Calu3 (cell line): Measurements from ENCODE around the gene ADGRG4. TPM values are rescaled to one million over a fixed set of nuclear protein-coding genes. Genes with fewer than 3 reads are reported as not detected.

Source experiments
- BruUV-seq: library from RNA; stranded (reverse); fragments of 400-500 nt; replicated peaks from 2 replicates; lab custom pipeline; 2021; lab: Mats Ljungman, UMichigan
- CTCF ChIA-PET: fragments of 300-600 bp; sonication (Branson Sonifier 250); formaldehyde crosslinking; loops from one replicate; lab custom pipeline; 2022; ENCODE audit warnings: antibody characterized with exemption; lab: Charles Lee
- DNase-seq: peaks from one replicate; pipeline ENCODE4 v3.0.0; 2022
- H3K27ac Mint-ChIP-seq: one replicate; pipeline ENCODE4 v1.8.0; 2022; ENCODE audit warnings: mixed read lengths; ENCODE audit not compliant: unreplicated experiment
- H3K27me3 Mint-ChIP-seq: one replicate; pipeline ENCODE4 v1.8.0; 2022; ENCODE audit warnings: mixed read lengths; ENCODE audit not compliant: unreplicated experiment
- H3K36me3 Mint-ChIP-seq: one replicate; pipeline ENCODE4 v1.8.0; 2022; ENCODE audit warnings: mild to moderate bottlenecking, moderate library complexity, mixed read lengths; ENCODE audit not compliant: insufficient read depth, unreplicated experiment
- H3K4me1 Mint-ChIP-seq: one replicate; pipeline ENCODE4 v1.8.0; 2022; ENCODE audit warnings: mild to moderate bottlenecking, low read depth, mixed read lengths; ENCODE audit not compliant: unreplicated experiment
- H3K4me3 Mint-ChIP-seq: one replicate; pipeline ENCODE4 v1.8.0; 2022; ENCODE audit warnings: mild to moderate bottlenecking, low read depth, moderate library complexity, mixed read lengths; ENCODE audit not compliant: unreplicated experiment
- H3K9me3 Mint-ChIP-seq: one replicate; pipeline ENCODE4 v1.8.0; 2022; ENCODE audit warnings: low read depth, mixed read lengths; ENCODE audit not compliant: unreplicated experiment
- intact Hi-C: fragments of 100-400 bp; cut with micrococcal nuclease; formaldehyde crosslinking; loops from one replicate; pipeline ENCODE4 v1.10.0; 2022; ENCODE audit not compliant: unreplicated experiment
- total RNA-seq: library from RNA; stranded (reverse); gene quantifications from 2 replicates; pipeline ENCODE4 v1.2.3, GENCODE V29; 2022
- TF ChIP-seq, protein P1 (sequence below): fragments of 200-600 bp; IDR thresholded peaks from one replicate; pipeline ENCODE4 v1.8.0; 2022; ENCODE audit warnings: antibody characterized with exemption; ENCODE audit not compliant: unreplicated experiment

ADGRG4 gene
- total RNA-seq, 1 experiment from 2014 or later: not detected

DNA sequence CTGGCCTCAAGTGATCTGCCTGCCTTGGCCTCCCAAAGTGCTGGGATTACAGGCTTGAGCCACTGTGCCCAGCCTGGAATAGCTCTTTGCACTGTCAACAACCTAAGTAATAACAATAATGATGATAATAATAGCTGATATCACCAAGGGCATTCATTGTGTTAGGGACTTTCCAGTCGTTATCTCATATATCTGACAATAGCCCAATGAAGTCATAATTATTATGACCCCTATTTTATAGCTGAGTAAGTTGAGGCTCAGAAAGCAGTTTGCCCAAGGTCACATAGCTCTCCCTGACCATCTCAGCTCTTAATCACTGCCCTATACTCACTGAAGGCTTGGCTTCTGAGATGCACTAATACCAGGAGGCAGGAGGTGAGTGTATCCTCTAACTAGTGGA, 30.8 kb upstream of the ADGRG4 start:
- CTCF ChIA-PET: no interaction called here
- Mint-ChIP-seq H3K36me3 (no peaks in the 10 kb centered on the region), H3K4me3 (no peak overlapping the region), H3K9me3 (no peaks in the 10 kb centered on the region), H3K27ac (no peak overlapping the region), H3K4me1 (no peaks in the 10 kb centered on the region), H3K27me3 (no peaks in the 10 kb centered on the region)
- TF ChIP-seq, protein P1, sequence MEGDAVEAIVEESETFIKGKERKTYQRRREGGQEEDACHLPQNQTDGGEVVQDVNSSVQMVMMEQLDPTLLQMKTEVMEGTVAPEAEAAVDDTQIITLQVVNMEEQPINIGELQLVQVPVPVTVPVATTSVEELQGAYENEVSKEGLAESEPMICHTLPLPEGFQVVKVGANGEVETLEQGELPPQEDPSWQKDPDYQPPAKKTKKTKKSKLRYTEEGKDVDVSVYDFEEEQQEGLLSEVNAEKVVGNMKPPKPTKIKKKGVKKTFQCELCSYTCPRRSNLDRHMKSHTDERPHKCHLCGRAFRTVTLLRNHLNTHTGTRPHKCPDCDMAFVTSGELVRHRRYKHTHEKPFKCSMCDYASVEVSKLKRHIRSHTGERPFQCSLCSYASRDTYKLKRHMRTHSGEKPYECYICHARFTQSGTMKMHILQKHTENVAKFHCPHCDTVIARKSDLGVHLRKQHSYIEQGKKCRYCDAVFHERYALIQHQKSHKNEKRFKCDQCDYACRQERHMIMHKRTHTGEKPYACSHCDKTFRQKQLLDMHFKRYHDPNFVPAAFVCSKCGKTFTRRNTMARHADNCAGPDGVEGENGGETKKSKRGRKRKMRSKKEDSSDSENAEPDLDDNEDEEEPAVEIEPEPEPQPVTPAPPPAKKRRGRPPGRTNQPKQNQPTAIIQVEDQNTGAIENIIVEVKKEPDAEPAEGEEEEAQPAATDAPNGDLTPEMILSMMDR: no peak
- intact Hi-C loops: loop anchor here (10.0 kb wide), 1 partner anchor 425 kb away; no protein-coding TSS in a partner anchor
- BruUV-seq: no TSS peak
- no peak for DNase-seq

DNA sequence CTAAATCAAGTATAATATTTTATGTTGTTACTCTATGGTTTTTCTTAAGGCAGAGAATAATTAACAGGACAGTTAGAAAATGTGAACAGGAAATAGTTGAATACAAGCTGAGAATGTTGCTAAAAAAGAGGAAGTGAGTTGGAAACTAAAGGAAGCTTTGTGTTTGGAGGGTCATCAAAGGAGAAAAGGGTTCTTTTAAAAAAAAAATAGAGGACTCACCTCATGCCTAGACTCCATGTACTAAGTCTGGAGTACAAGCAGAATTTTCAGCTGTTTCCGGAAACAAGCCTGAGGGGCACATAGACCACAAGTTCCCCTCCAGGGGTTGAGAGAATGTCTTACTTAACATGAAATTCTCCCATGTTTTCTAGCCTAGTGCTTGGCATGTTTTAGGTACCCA, 29.5 kb upstream of the ADGRG4 start:
- H3K9me3 Mint-ChIP-seq: no peaks in the 10 kb centered on the region

DNA sequence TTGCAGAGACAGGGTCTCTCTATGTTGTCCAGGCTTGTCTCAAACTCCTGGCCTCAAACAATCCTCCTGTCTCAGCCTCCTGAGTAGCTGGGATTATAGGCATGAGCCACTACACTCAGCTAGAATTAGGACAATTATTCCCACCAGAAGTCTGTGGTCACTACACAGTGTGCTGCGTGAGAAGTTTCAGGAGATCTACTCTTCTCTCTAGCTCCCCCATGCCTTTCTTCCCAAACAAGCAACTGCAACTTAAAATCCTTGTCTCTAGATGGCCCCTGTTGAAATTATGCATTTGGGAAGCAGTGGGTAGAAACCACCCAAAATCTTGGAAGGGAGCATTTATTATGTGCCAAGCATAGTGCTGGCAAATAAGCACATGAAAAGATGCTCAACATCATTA, 28.4 kb upstream of the ADGRG4 start:
- no peak for DNase-seq
- TF ChIP-seq, protein P1: no peak
- no peak overlapping the region for H3K27ac Mint-ChIP-seq
- no peaks in the 10 kb centered on the region for H3K36me3 Mint-ChIP-seq
- no peak overlapping the region for H3K4me3 Mint-ChIP-seq
- CTCF ChIA-PET: no interaction called here
- no peaks in the 10 kb centered on the region for H3K4me1 Mint-ChIP-seq
- no peaks in the 10 kb centered on the region for H3K9me3 Mint-ChIP-seq
- no TSS peak for BruUV-seq
- peaks cover 10% of the 10 kb centered on the region for H3K27me3 Mint-ChIP-seq
- intact Hi-C loops: no loop called here

More for the DNA sequence above, 29.5 kb upstream of the ADGRG4 start:
- intact Hi-C loops: no loop called here
- Mint-ChIP-seq H3K4me1 (no peaks in the 10 kb centered on the region), H3K4me3 (no peak overlapping the region), H3K27me3 (no peaks in the 10 kb centered on the region), H3K27ac (no peak overlapping the region), H3K36me3 (no peaks in the 10 kb centered on the region)
- BruUV-seq: no TSS peak
- CTCF ChIA-PET: interaction anchor here (1.2 kb wide), 1 partner anchor 243 kb away, joined by 6 read pairs; no protein-coding TSS in a partner anchor
- DNase-seq: no peak
- TF ChIP-seq, protein P1: no peak

DNA sequence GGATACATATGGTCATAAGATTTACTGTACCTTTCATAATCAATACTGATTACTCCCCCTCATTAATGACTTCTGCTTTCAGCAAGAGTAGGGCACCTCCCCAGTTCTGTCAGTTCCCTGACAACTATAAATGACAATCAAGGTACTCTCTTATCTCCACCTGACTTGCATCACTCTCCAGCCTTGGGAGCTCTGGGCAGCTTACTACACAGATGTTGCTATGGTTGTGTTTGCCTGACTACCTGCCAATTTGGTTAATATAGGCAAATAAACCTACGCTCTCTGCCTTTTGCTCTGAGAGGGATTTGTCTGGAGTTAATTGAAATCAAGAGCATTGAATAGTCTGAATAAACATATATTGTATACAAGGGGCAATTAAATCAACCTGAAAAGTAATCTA, 26.8 kb upstream of the ADGRG4 start:
- Mint-ChIP-seq H3K4me1 (no peaks in the 10 kb centered on the region), H3K27ac (no peak overlapping the region), H3K27me3 (peaks cover 27% of the 10 kb centered on the region), H3K36me3 (no peaks in the 10 kb centered on the region), H3K4me3 (no peak overlapping the region), H3K9me3 (no peaks in the 10 kb centered on the region)
- DNase-seq: no peak
- BruUV-seq: no TSS peak
- intact Hi-C loops: no loop called here
- CTCF ChIA-PET: no interaction called here
- TF ChIP-seq, protein P1: no peak
